ENCODE data around the gene OVAAL.
A peak's percentile ranks its signal among the peaks of the same experiment; 100 is the strongest.

Gene OVAAL

GRCh38 chr1:180610556-180611015 is 51.8 kb downstream of the OVAAL start:
- peak; percentile 66 for DNase-seq

- DNase-seq: peak; percentile 72
These were observed 52.5 kb downstream of the OVAAL start for GRCh38 chr1:180611016-180611930.

GRCh38 chr1:180612632-180613031 is 53.9 kb downstream of the OVAAL start:
- no peak for DNase-seq

DNA sequence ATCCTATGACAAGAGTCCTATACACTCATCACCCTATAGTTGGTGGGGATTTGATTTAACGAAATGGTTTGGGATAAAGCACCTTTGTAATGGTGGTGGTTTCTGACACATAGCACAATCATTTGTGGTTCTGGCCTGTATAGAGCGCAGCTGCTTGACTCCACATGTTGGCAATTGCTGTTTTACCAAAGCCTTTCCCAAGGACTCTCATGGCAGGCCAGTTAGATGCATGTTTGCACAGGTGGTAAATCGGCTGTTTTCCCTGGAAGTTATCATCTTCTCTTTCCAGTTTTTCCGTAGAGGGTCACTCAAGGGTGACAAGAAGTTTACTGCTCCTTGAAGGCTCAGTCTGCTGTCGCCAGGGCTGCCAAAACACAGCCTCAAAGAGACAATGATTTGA is 56.0 kb downstream of the OVAAL start:
- DNase-seq: peak; percentile 35

GRCh38 chr1:180615493-180616290 is 56.9 kb downstream of the OVAAL start:
- DNase-seq: no peak
